Duodenal mucosa (tissue), 2 donors: ENCODE data around the gene HTRA3.
"Not testable (repeated sequence)": the region's sequence is repeated elsewhere in the genome, so short reads cannot be mapped to it uniquely, and the experiment has no call there.

Source experiments
- H3K27ac ChIP-seq: one replicate; pipeline ENCODE4 v1.7.0; 2013; ENCODE audit warnings: low read depth, low read length
- H3K27me3 ChIP-seq, 2 donors: one replicate each; pipeline ENCODE4 v1.7.0; 2013; ENCODE audit warnings: low read length in 2 of 2, control low read depth in 1 of 2; ENCODE audit not compliant: insufficient read depth in 2 of 2, control insufficient read depth in 1 of 2
- H3K36me3 ChIP-seq, 2 donors: one replicate each; pipeline ENCODE4 v1.7.0; 2013; ENCODE audit warnings: low read length in 2 of 2, control low read depth in 1 of 2; ENCODE audit not compliant: insufficient read depth in 2 of 2, control insufficient read depth in 1 of 2
- H3K4me1 ChIP-seq, 2 donors: one replicate each; pipeline ENCODE4 v1.7.0; 2013; ENCODE audit warnings: low read length in 2 of 2, control low read depth in 1 of 2; ENCODE audit not compliant: insufficient read depth in 2 of 2, control insufficient read depth in 1 of 2
- H3K4me3 ChIP-seq, 2 donors: one replicate each; pipeline ENCODE4 v1.7.0; 2013; ENCODE audit warnings: low read length in 2 of 2, low read depth in 1 of 2
- H3K9ac ChIP-seq, 2 donors: one replicate each; pipeline ENCODE4 v1.7.0; 2013; ENCODE audit warnings: low read length in 2 of 2, low read depth in 1 of 2
- H3K9me3 ChIP-seq, 2 donors: one replicate each; pipeline ENCODE4 v1.7.0; 2013; ENCODE audit warnings: low read length in 2 of 2, control low read depth in 1 of 2; ENCODE audit not compliant: control insufficient read depth in 1 of 2

HTRA3 gene

DNA sequence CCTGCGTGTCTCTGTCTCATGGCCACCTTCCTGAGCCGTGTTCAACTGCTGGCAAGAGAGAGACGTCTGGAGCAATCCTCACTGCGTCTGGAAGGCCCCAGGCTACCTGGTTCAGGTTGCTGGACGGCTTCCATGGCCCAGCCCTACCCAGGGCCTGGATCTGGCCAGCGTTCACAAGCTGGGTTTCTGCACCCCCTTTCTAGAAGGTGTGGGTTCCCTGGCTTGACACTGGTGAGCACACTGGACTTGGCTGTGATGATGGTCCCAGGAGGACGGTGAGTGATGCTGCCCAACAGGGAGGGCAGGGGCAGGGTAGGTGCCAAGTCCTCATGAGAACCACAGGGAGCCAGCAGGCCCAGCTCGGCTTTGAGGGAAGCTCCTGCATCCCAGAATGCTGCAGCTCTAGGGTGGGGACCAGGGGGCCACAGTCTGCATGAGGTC lies 63.4 kb downstream of the HTRA3 start:
- H3K9ac ChIP-seq, result no peak overlapping the region
- no peaks in the 10 kb centered on the region for H3K9me3 ChIP-seq
- H3K36me3 ChIP-seq, result no peaks in the 10 kb centered on the region
- no peaks in the 10 kb centered on the region for H3K4me1 ChIP-seq
- no peak overlapping the region for H3K27ac ChIP-seq
- no peaks in the 10 kb centered on the region for H3K27me3 ChIP-seq
- H3K4me3 ChIP-seq, result no peak overlapping the region

DNA sequence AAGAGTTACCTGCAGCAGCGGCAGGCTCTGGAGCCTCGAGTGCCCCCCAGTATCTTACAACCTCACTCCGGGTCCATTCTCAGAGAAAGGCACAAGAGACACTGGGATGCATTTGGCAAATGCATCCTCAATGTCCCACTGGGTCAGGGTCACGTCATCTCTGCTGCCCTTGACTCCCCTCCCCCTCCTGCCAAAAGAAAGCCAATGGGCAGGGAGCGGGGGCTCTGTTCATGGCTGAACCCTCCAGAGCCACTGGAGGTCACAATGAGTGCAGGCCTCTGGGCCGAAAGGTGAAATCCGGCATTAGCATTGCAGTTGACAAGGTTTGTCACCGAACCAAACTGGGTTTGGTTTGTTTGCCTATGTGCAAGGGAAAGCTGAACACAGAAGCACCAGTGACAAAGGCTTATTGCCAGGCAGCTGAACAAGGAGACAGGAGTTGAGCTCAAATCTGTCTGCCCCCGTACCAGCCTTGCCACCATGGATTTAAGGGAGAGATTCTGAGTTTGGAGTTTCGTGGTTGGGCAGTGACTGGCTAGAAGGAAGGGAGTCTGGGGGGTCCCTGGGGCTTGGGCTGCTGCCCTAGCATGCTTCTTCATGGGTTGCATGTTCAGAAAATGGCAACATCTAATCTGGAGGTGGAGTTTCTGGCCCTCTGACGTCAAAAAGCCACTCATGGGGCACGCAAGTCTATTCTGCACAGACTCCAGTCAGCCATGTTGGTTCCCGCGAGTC lies 64.3 kb downstream of the HTRA3 start:
- Histone ChIP-seq H3K27me3 (no peaks in the 10 kb centered on the region), H3K27ac (no peak overlapping the region), H3K9me3 (no peaks in the 10 kb centered on the region), H3K9ac (no peak overlapping the region), H3K36me3 (no peaks in the 10 kb centered on the region), H3K4me3 (no peak overlapping the region), H3K4me1 (no peaks in the 10 kb centered on the region)

DNA sequence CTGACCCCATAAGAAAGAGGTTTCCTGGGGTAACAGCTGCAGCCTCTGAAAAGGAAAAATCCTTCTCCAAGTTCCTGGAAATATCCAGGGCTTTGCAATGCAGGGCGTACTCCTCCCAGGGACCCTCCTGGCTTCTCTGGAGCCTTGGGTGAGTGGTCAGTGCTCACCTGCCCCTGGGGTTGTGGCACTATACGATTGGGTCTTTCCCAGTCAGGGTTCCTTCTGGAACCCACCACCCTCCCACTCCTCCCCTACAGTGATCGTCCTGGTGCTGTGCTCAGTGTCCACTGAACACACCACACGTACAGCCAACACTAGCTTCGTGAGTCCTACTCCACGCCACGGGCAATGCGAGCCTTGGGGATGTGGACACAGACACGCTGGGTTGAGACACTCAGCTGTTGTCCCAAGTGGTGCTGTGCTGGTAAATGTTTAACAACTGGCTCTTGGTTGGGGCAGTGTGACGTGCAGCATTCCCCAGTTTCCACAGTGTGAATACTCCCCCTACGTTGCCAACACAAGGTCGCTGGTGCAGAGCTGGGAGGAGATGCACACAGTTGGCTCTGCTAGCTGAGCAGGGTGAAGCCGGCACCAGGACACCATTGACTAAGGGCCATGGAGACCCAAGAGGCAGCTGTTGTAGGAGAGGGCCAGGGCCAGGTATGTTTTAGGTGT lies 65.4 kb downstream of the HTRA3 start:
- H3K4me1 ChIP-seq, result no peaks in the 10 kb centered on the region
- H3K36me3 ChIP-seq, result no peaks in the 10 kb centered on the region
- no peaks in the 10 kb centered on the region for H3K27me3 ChIP-seq
- no peak overlapping the region for H3K27ac ChIP-seq
- no peaks in the 10 kb centered on the region for H3K9me3 ChIP-seq
- H3K4me3 ChIP-seq, result no peak overlapping the region
- no peak overlapping the region for H3K9ac ChIP-seq

DNA sequence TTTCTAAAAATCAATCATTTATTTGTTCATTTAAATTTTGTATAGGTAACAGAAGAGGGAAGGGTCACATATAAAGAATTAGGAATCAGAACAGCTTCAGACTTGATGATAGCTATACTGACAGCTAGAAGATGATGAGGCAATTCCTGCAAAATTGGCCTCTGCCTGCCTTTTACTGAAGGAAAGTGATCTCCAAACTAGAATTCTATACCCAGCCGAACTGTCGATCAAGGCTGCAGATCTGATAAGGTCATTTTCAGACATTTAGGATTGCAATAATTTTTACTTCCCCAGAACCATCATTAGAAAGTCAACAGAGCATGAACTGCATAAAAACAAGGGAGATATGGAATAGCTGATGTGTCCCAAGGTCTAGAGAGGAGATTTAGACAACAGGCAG lies 66.3 kb downstream of the HTRA3 start:
- Histone ChIP-seq H3K9me3 (no peaks in the 10 kb centered on the region), H3K9ac (no peak overlapping the region), H3K4me3 (no peak overlapping the region), H3K27ac (no peak overlapping the region), H3K4me1 (no peaks in the 10 kb centered on the region), H3K27me3 (no peaks in the 10 kb centered on the region), H3K36me3 (no peaks in the 10 kb centered on the region)

DNA sequence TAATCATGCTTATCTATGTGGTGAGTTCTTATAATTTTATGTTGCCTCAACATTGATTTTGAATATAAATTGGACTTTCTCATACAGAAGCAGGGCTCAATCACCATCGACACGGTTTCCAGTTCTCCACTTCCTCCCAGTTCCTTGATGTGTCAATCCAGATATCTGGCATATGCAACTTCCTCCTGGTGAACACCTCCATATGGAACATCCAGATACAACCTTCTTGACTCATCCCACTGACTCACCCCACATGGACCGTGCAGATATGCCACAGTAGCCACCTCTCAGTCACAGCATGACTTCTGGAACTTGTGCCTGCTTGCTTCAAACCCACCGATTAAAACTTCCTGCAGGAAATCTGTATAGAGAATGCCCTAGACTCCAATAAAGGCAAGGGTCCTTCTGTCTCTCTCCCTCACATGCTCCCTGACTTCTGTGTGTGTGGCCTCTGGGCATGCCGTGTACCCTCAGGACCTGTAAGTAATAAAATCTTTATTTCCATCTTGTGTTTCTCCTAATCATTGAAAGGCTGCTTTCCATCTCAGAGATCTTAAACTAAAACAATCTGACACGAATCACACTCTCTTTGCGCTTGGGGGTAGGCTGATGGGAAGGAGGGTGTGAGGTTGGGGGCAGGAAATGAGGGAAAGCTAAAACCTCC lies 67.0 kb downstream of the HTRA3 start:
- Histone ChIP-seq H3K27me3 (no peaks in the 10 kb centered on the region), H3K9me3 (no peaks in the 10 kb centered on the region), H3K4me3 (no peak overlapping the region), H3K9ac (no peak overlapping the region), H3K36me3 (no peaks in the 10 kb centered on the region), H3K27ac (no peak overlapping the region), H3K4me1 (no peaks in the 10 kb centered on the region)

DNA sequence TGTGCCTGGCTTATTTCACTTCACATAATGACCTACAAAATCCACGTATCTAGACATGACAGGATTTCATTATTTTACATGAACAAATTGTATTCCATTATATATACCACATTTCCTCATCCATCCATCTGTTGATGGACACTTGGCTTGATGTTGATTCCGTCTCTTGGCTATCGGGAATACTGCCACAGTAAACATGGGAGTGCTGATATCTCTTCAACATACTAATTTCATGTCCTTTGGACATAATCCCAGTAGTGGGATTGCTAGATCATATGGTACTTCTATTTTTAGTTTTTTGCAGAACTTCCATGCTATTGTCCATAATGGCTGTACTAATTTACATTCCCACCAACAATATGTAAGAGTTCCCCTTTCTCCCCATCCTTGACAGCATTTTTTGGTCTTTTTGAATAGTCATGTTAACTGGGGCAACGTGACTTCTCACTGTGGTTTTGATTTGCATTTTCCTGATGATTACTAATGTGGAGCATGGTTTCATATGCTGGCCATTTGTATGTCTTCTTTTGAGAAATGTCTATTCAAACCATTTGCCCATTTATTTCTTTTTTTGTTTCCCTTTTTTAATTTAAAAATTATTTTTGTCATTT lies 68.9 kb downstream of the HTRA3 start:
- Histone ChIP-seq H3K36me3 (no peaks in the 10 kb centered on the region), H3K4me3 (no peak overlapping the region), H3K27me3 (no peaks in the 10 kb centered on the region), H3K27ac (no peak overlapping the region), H3K4me1 (no peaks in the 10 kb centered on the region), H3K9ac (no peak overlapping the region), H3K9me3 (no peaks in the 10 kb centered on the region)

DNA sequence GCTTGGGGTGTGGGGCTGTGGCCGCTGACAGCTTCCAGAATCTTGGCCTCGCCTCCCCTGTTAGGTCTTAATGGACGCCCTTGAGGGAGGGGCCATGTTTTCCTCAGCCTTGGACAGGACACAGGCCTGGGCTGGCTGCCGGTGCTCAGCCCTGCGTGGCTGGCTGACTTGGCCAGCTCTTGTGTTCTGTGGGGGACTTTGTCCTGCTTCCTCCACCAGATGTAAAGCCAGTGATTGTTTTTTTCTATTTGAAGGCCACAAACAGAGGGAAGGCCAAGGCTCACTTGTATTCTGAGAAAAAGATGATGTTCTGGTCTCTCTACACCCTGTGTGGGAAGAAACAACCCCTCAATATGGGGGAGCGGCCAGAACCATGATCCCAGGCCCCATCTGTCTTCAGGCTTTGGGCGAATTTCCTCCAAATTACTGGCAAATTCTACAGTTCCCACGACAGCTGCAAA lies 71.3 kb downstream of the HTRA3 start:
- Histone ChIP-seq H3K27me3 (no peaks in the 10 kb centered on the region), H3K4me1 (no peaks in the 10 kb centered on the region), H3K36me3 (no peaks in the 10 kb centered on the region), H3K27ac (no peak overlapping the region), H3K9me3 (no peaks in the 10 kb centered on the region), H3K4me3 (no peak overlapping the region), H3K9ac (no peak overlapping the region)

DNA sequence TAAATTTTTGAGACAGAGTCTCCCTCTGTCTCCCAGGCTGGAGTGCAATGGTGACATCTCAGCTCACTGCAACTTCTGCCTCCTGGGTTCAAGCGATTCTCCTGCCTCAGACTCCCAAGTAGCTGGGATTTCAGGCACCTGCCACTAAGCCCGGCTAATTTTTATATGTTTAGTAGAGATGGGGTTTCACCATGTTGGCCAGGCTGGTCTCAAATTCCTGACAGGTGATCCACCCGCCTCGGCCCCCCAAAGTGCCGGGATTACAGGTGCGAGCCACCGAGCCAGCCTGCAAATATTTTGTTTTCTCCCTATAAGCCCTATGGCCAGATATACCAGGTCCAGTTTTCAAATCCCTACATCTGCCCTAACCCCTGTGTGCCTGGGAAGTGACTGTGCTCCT lies 71.7 kb downstream of the HTRA3 start:
- not testable (repeated sequence) for H3K4me1 ChIP-seq, H3K36me3 ChIP-seq, H3K27ac ChIP-seq, H3K9me3 ChIP-seq, H3K27me3 ChIP-seq, H3K9ac ChIP-seq, H3K4me3 ChIP-seq

DNA sequence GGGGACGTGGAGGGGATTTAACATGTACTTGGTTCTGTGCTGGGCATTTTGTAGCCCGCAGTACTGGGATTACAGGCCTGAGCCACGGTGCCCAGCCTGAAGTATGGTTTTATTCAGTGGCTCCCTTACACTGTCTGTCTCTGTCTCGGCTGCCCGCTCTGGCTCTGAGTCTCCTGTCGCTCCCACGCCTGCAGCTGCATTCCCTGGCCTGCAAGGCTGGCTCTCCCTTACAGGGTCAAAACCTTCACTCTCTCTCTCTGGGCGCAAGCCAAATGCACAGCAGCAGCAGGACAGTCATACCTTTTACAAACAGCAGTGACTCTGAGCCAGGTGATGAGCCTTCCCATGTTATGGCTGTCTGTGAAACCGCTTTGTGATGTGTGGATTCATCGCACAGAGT lies 72.1 kb downstream of the HTRA3 start:
- Histone ChIP-seq H3K9me3 (no peaks in the 10 kb centered on the region), H3K9ac (no peak overlapping the region), H3K27me3 (no peaks in the 10 kb centered on the region), H3K4me1 (no peaks in the 10 kb centered on the region), H3K27ac (no peak overlapping the region), H3K4me3 (no peak overlapping the region), H3K36me3 (no peaks in the 10 kb centered on the region)

DNA sequence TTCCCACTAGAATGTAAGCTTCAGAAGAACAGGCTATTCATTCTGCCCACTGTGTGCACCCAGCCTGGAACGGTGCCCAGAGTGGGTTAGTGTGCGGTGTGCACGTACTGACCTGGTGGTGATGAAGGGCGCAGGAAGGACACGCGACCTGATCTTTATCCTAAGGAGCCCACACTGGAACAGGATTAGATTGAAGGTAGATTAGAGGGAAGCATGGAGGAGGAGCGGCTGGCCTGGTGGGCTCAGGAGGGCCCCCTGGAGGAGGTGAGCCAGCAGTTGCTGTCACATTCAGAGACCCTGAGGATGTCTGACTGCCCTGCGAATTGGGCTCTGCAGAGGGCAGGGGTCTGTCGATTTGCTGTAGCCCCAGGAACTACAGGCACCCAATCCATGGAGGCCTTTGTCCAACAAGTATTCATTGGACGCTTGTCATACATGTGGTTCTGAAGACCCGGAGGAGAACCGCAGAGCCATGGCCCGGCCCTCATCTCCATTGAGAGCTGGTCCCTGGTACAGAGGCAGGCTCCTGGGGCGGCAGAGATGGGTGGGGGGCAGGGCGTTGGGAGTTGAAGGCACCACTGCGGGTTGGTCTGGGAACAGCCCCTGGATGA lies 73.2 kb downstream of the HTRA3 start:
- H3K9ac ChIP-seq, result no peak overlapping the region
- no peaks in the 10 kb centered on the region for H3K36me3 ChIP-seq

More for the DNA sequence above, 73.2 kb downstream of the HTRA3 start:
- no peak overlapping the region for H3K27ac ChIP-seq
- no peaks in the 10 kb centered on the region for H3K4me1 ChIP-seq
- H3K27me3 ChIP-seq, result no peaks in the 10 kb centered on the region
- no peak overlapping the region for H3K4me3 ChIP-seq
- no peaks in the 10 kb centered on the region for H3K9me3 ChIP-seq
